HFFc6 (cell line): ENCODE results near the gene LPAR6. TPM values are rescaled to one million over a fixed set of nuclear protein-coding genes. Genes with fewer than 3 reads are reported as not detected.

Experiments used
- DNase-seq: peaks from one replicate; pipeline ENCODE4 v3.0.0-alpha.2; 2018
- H3K27ac Mint-ChIP-seq: 2 replicates; pipeline ENCODE4 v1.8.0; 2020; ENCODE audit warnings: mild to moderate bottlenecking, mixed read lengths
- H3K27me3 Mint-ChIP-seq: 2 replicates; pipeline ENCODE4 v1.8.0; 2021; ENCODE audit warnings: mild to moderate bottlenecking, moderate library complexity, mixed read lengths; ENCODE audit not compliant: insufficient read depth
- H3K36me3 Mint-ChIP-seq: 2 replicates; pipeline ENCODE4 v1.8.0; 2021; ENCODE audit warnings: low read depth, mixed read lengths
- H3K4me1 Mint-ChIP-seq: 2 replicates; pipeline ENCODE4 v1.8.0; 2020; ENCODE audit warnings: low read depth, mixed read lengths
- H3K4me3 Mint-ChIP-seq: 2 replicates; pipeline ENCODE4 v1.8.0; 2020; ENCODE audit warnings: mild to moderate bottlenecking, moderate library complexity, mixed read lengths
- H3K9me3 Mint-ChIP-seq: 2 replicates; pipeline ENCODE4 v1.8.0; 2020; ENCODE audit warnings: mild to moderate bottlenecking, mixed read lengths
- total RNA-seq, 6 experiments: library from RNA; stranded (reverse); fragmentation: NEBNext Ultra II Directional; extraction: Animal tissue kit (Norgen Biotek cat#: 25700); gene quantifications; 2 replicates in 1 of 6; 3 replicates in 5 of 6; pipeline ENCODE4 v1.2.3, GENCODE V29; 2021
- TF ChIP-seq, protein P1 (sequence below): fragments of 200-600 bp; sonication (generic); IDR thresholded peaks from 2 replicates; pipeline ENCODE4 v1.5.0; 2021; ENCODE audit warnings: antibody characterized with exemption, mild to moderate bottlenecking

The LPAR6 gene
- total RNA-seq, 6 experiments from 2014 or later: 4.8 to 6.7 (median 5.7) TPM

- Mint-ChIP-seq H3K27ac (no peak overlapping the region), H3K27me3 (no peaks in the 10 kb centered on the region; the same call in 1 of the 2 replicates), H3K9me3 (no peaks in the 10 kb centered on the region), H3K4me1 (peaks cover 12% of the 10 kb centered on the region), H3K36me3 (peaks cover 18% of the 10 kb centered on the region), H3K4me3 (no peak overlapping the region)
- TF ChIP-seq, protein P1, sequence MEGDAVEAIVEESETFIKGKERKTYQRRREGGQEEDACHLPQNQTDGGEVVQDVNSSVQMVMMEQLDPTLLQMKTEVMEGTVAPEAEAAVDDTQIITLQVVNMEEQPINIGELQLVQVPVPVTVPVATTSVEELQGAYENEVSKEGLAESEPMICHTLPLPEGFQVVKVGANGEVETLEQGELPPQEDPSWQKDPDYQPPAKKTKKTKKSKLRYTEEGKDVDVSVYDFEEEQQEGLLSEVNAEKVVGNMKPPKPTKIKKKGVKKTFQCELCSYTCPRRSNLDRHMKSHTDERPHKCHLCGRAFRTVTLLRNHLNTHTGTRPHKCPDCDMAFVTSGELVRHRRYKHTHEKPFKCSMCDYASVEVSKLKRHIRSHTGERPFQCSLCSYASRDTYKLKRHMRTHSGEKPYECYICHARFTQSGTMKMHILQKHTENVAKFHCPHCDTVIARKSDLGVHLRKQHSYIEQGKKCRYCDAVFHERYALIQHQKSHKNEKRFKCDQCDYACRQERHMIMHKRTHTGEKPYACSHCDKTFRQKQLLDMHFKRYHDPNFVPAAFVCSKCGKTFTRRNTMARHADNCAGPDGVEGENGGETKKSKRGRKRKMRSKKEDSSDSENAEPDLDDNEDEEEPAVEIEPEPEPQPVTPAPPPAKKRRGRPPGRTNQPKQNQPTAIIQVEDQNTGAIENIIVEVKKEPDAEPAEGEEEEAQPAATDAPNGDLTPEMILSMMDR: no peak
- DNase-seq: no peak
Observed at GRCh38 chr13:48436661-48437288, 23.9 kb upstream of the LPAR6 start.

DNA sequence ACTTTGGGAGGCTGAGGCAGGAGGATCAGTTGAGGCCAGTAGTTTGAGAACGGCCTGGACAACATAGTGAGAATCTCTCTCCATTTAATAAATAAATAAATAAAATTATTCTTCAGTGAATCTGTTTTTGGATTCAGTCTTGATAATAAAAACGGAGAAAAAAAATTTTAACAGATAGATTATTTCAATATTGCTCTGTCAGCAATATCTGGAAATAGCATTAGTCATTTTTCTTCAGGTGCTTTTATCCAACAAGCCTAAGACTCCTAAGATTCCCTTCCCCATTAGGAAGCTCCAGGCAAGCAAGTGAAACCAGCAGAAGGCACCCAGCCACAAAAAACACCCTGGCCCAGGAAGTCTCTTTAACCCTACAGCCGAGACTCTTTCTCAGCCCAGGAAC, 21.3 kb upstream of the LPAR6 start:
- Mint-ChIP-seq H3K36me3 (peaks cover 24% of the 10 kb centered on the region), H3K27ac (no peak overlapping the region), H3K4me3 (no peak overlapping the region), H3K9me3 (peaks cover 1% of the 10 kb centered on the region; the same call in 1 of the 2 replicates), H3K27me3 (no peaks in the 10 kb centered on the region; the same call in 1 of the 2 replicates), H3K4me1 (peaks cover 22% of the 10 kb centered on the region)
- TF ChIP-seq, protein P1: no peak
- no peak for DNase-seq

- peak; percentile 29 for DNase-seq
- Mint-ChIP-seq H3K27ac (peak overlapping the region; percentile 50), H3K4me3 (peak overlapping the region; percentile 58)
Observed at GRCh38 chr13:48431987-48432615, 19.2 kb upstream of the LPAR6 start.

DNA sequence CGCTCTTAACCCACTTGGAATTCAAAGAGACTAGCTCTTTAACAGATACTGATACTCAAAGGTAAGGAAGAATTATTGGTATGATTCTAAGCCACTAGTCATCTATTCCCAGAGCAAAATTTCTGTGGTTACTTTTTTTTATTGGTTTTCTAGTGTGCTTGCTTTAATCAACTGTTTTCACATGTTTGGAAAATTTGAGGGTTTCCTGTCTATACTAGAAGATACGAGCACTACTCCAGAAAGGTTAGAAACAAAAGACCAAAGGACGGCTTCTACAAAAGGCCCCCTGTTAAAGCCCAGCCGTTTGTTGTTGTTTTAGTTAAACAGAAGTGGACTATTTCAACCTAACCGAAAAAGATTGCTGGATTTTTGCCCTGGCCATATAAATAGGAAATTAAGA, 18.5 kb upstream of the LPAR6 start:
- H3K4me3 Mint-ChIP-seq: no peak overlapping the region; the same call in 1 of the 2 replicates
- H3K36me3 Mint-ChIP-seq: peaks cover 29% of the 10 kb centered on the region
- peak overlapping the region; percentile 50; the same call in 1 of the 2 replicates for H3K27ac Mint-ChIP-seq
- H3K27me3 Mint-ChIP-seq: no peaks in the 10 kb centered on the region; the same call in 1 of the 2 replicates
- H3K4me1 Mint-ChIP-seq: peaks cover 18% of the 10 kb centered on the region
- DNase-seq: no peak
- TF ChIP-seq, protein P1: no peak
- peaks cover 12% of the 10 kb centered on the region for H3K9me3 Mint-ChIP-seq

More at GRCh38 chr13:48431987-48432615, 19.2 kb upstream of the LPAR6 start:
- TF ChIP-seq, protein P1: no peak
- H3K27me3 Mint-ChIP-seq: no peaks in the 10 kb centered on the region; the same call in 1 of the 2 replicates
- peaks cover 22% of the 10 kb centered on the region for H3K4me1 Mint-ChIP-seq
- H3K36me3 Mint-ChIP-seq: peaks cover 28% of the 10 kb centered on the region
- peaks cover 6% of the 10 kb centered on the region; the same call in 1 of the 2 replicates for H3K9me3 Mint-ChIP-seq

GRCh38 chr13:48429886-48430285, 17.0 kb upstream of the LPAR6 start:
- peaks cover 16% of the 10 kb centered on the region for H3K9me3 Mint-ChIP-seq
- TF ChIP-seq, protein P1: no peak
- peaks cover 18% of the 10 kb centered on the region for H3K4me1 Mint-ChIP-seq
- no peak overlapping the region for H3K4me3 Mint-ChIP-seq
- DNase-seq: no peak
- H3K36me3 Mint-ChIP-seq: peaks cover 22% of the 10 kb centered on the region
- no peaks in the 10 kb centered on the region; the same call in 1 of the 2 replicates for H3K27me3 Mint-ChIP-seq
- H3K27ac Mint-ChIP-seq: no peak overlapping the region; the same call in 1 of the 2 replicates
